ENCODE results near the gene ABCC5.

ABCC5 gene

GRCh38 chr3:183909030-183909600, 108.6 kb downstream of the ABCC5 start:
- Histone ChIP-seq H3K9me3 (ENCODE audit: severe bottlenecking) (no peaks in the 10 kb centered on the region), H3K36me3 (ENCODE audit: low read depth) (no peaks in the 10 kb centered on the region), H3K27me3 (ENCODE audit: insufficient read depth, poor library complexity, severe bottlenecking) (no peaks in the 10 kb centered on the region), H3K4me3 (ENCODE audit: severe bottlenecking) (no peak overlapping the region), H3K4me1 (ENCODE audit: insufficient read depth, poor library complexity, severe bottlenecking) (no peaks in the 10 kb centered on the region), H3K27ac (ENCODE audit: poor library complexity, severe bottlenecking) (no peak overlapping the region)
- DNase-seq (ENCODE audit: low spot score): no peak
- ATAC-seq (ENCODE audit: low read depth): no peak
- no peak for TF ChIP-seq CTCF (IDR thresholded peaks at IDR 0.05; ENCODE audit: poor library complexity, severe bottlenecking)

- TF ChIP-seq CTCF (IDR thresholded peaks at IDR 0.05; ENCODE audit: poor library complexity, severe bottlenecking): no peak
- no peak for DNase-seq (ENCODE audit: low spot score)
- Histone ChIP-seq H3K27ac (ENCODE audit: poor library complexity, severe bottlenecking) (no peak overlapping the region), H3K4me1 (ENCODE audit: insufficient read depth, poor library complexity, severe bottlenecking) (no peaks in the 10 kb centered on the region), H3K9me3 (ENCODE audit: severe bottlenecking) (no peaks in the 10 kb centered on the region), H3K36me3 (ENCODE audit: low read depth) (no peaks in the 10 kb centered on the region), H3K4me3 (ENCODE audit: severe bottlenecking) (no peak overlapping the region), H3K27me3 (ENCODE audit: insufficient read depth, poor library complexity, severe bottlenecking) (no peaks in the 10 kb centered on the region)
- no peak for ATAC-seq (ENCODE audit: low read depth)
These were observed 109.8 kb downstream of the ABCC5 start for GRCh38 chr3:183907911-183908331.

- no peak overlapping the region for H3K27ac ChIP-seq (ENCODE audit: poor library complexity, severe bottlenecking)
- no peaks in the 10 kb centered on the region for H3K4me1 ChIP-seq (ENCODE audit: insufficient read depth, poor library complexity, severe bottlenecking)
- DNase-seq (ENCODE audit: low spot score) (no peak), ATAC-seq (ENCODE audit: low read depth) (no peak)
- no peaks in the 10 kb centered on the region for H3K27me3 ChIP-seq (ENCODE audit: insufficient read depth, poor library complexity, severe bottlenecking)
- no peaks in the 10 kb centered on the region for H3K9me3 ChIP-seq (ENCODE audit: severe bottlenecking)
- no peaks in the 10 kb centered on the region for H3K36me3 ChIP-seq (ENCODE audit: low read depth)
- no peak for TF ChIP-seq CTCF (IDR thresholded peaks at IDR 0.05; ENCODE audit: poor library complexity, severe bottlenecking)
- H3K4me3 ChIP-seq (ENCODE audit: severe bottlenecking): no peak overlapping the region
These were observed 110.5 kb downstream of the ABCC5 start for GRCh38 chr3:183907176-183907575.

GRCh38 chr3:183906234-183906921, 111.3 kb downstream of the ABCC5 start:
- DNase-seq (ENCODE audit: low spot score): no peak
- H3K4me3 ChIP-seq (ENCODE audit: severe bottlenecking): no peak overlapping the region
- no peak overlapping the region for H3K27ac ChIP-seq (ENCODE audit: poor library complexity, severe bottlenecking)
- no peak; the same call in 2 of the 3 replicates for ATAC-seq (ENCODE audit: low read depth)
- no peaks in the 10 kb centered on the region for H3K4me1 ChIP-seq (ENCODE audit: insufficient read depth, poor library complexity, severe bottlenecking)
- TF ChIP-seq CTCF (IDR thresholded peaks at IDR 0.05; ENCODE audit: poor library complexity, severe bottlenecking): no peak
- H3K9me3 ChIP-seq (ENCODE audit: severe bottlenecking): no peaks in the 10 kb centered on the region
- H3K36me3 ChIP-seq (ENCODE audit: low read depth): no peaks in the 10 kb centered on the region
- H3K27me3 ChIP-seq (ENCODE audit: insufficient read depth, poor library complexity, severe bottlenecking): no peaks in the 10 kb centered on the region

Data from RWPE2 (cell line).